SK-N-SH (cell line): ENCODE results near the gene AGAP1. TPM values are rescaled to one million over a fixed set of nuclear protein-coding genes. Genes with fewer than 3 reads are reported as not detected.

Experiments used
- CTCF ChIA-PET: fragments of 300-600, 350-600 bp; formaldehyde crosslinking; extraction: SDS; loops from one replicate; lab custom pipeline; 2021; lab: Yijun Ruan, JAX
- POLR2A ChIA-PET: fragments of 350-600 bp; sonication (Branson Sonifier 250); formaldehyde crosslinking; extraction: SDS; loops from one replicate; lab custom pipeline; 2020; ENCODE audit warnings: antibody characterized with exemption, inconsistent platforms; lab: Yijun Ruan, JAX
- DNase-seq: peaks from one replicate; pipeline ENCODE4 v3.0.0; 2012
- H2AFZ ChIP-seq: fragments of 200-600 bp; sonication (generic); 2 replicates; pipeline ENCODE4 v1.8.1; 2016; ENCODE audit warnings: antibody characterized with exemption, mild to moderate bottlenecking, low read depth
- H3F3A ChIP-seq: fragments of 200-600 bp; sonication (generic); replicated peaks from 2 replicates; pipeline ENCODE3; 2016; ENCODE audit warnings: antibody characterized with exemption, mild to moderate bottlenecking; ENCODE audit not compliant: insufficient read depth
- H3K27ac ChIP-seq, 2 experiments: fragments of 200-500 bp in 1 of 2; fragments of 200-600 bp in 1 of 2; sonication (Bioruptor generic) in 1 of 2; sonication (generic), shearing (Covaris generic) in 1 of 2; 2 replicates each; pipeline versions ENCODE4 v1.5.1 to v1.6.1; 2014 to 2016; ENCODE audit warnings: low read depth in 2 of 2, inconsistent platforms in 1 of 2, low read length in 1 of 2, mild to moderate bottlenecking in 1 of 2, mixed read lengths in 1 of 2
- H3K27me3 ChIP-seq: fragments of 200-600 bp; sonication (generic), shearing (Covaris generic); 2 replicates; pipeline ENCODE4 v1.6.1; 2016; ENCODE audit warnings: mixed run types; ENCODE audit not compliant: insufficient read depth
- H3K36me3 ChIP-seq, 2 experiments: fragments of 200-500 bp in 1 of 2; fragments of 200-600 bp in 1 of 2; sonication (Bioruptor generic) in 1 of 2; sonication (generic) in 1 of 2; replicated peaks in 1 of 2; 2 replicates each; pipeline versions ENCODE3 to v1.5.1; 2014 to 2016; ENCODE audit warnings: low read length in 1 of 2, mild to moderate bottlenecking in 1 of 2; ENCODE audit not compliant: insufficient read depth in 2 of 2, control insufficient read depth in 1 of 2
- H3K4me1 ChIP-seq, 2 experiments: fragments of 200-500 bp in 1 of 2; fragments of 200-600 bp in 1 of 2; sonication (Bioruptor generic) in 1 of 2; sonication (generic), shearing (Covaris generic) in 1 of 2; 2 replicates each; pipeline versions ENCODE4 v1.5.1 to v1.6.1; 2014 to 2016; ENCODE audit warnings: low read depth in 1 of 2, low read length in 1 of 2, mixed run types in 1 of 2; ENCODE audit not compliant: insufficient read depth in 2 of 2, control insufficient read depth in 1 of 2
- H3K4me2 ChIP-seq: fragments of 200-600 bp; sonication (generic), shearing (Covaris generic); 2 replicates; pipeline ENCODE4 v1.6.1; 2017; ENCODE audit warnings: mixed run types
- H3K4me3 ChIP-seq, 2 experiments: fragments of 200-500 bp in 1 of 2; fragments of 200-600 bp in 1 of 2; sonication (Bioruptor generic) in 1 of 2; sonication (generic), shearing (Covaris generic) in 1 of 2; 2 replicates each; pipeline versions ENCODE4 v1.5.1 to v1.8.1; 2014 to 2016; ENCODE audit warnings: low read depth in 2 of 2, inconsistent platforms in 1 of 2, low read length in 1 of 2, mild to moderate bottlenecking in 1 of 2, mixed read lengths in 1 of 2, moderate library complexity in 1 of 2
- H3K79me2 ChIP-seq: fragments of 200-600 bp; sonication (generic); 2 replicates; pipeline ENCODE4 v1.8.1; 2017; ENCODE audit warnings: mild to moderate bottlenecking; ENCODE audit not compliant: insufficient read depth
- H3K9ac ChIP-seq: fragments of 200-600 bp; sonication (generic); 2 replicates; pipeline ENCODE4 v1.6.1; 2017; ENCODE audit warnings: mixed run types
- H3K9me2 ChIP-seq: fragments of 200-600 bp; sonication (generic); 2 replicates; pipeline ENCODE4 v1.6.1; 2017; ENCODE audit warnings: mixed run types
- H3K9me3 ChIP-seq: fragments of 200-600 bp; sonication (generic); 2 replicates; pipeline ENCODE4 v1.6.1; 2017; ENCODE audit warnings: mixed run types, mild to moderate bottlenecking, moderate library complexity
- H4K20me1 ChIP-seq: fragments of 200-600 bp; sonication (generic); 2 replicates; pipeline ENCODE4 v1.6.1; 2017; ENCODE audit warnings: mild to moderate bottlenecking, mixed run types; ENCODE audit not compliant: insufficient read depth
- CHD2 ChIP-seq: fragments of 150-350 bp; IDR thresholded peaks from 2 replicates; pipeline ENCODE4 v1.6.1; 2018; ENCODE audit warnings: low read length; ENCODE audit not compliant: partially characterized antibody
- CTCF ChIP-seq: fragments of 200-600 bp; sonication (generic); IDR thresholded peaks from 2 replicates; pipeline ENCODE4 v1.6.1; 2017; ENCODE audit warnings: antibody characterized with exemption, mild to moderate bottlenecking, moderate library complexity
- FOXJ3 ChIP-seq: sonication (generic); formaldehyde crosslinking; IDR thresholded peaks from 2 replicates; pipeline ENCODE4 v1.5.1; 2020; ENCODE audit warnings: mild to moderate bottlenecking, missing genetic modification reagents
- FOXM1 ChIP-seq: IDR thresholded peaks from 2 replicates; pipeline ENCODE4 v1.4.0; 2012; ENCODE audit warnings: low read depth, mild to moderate bottlenecking
- GABPA ChIP-seq: IDR thresholded peaks from 2 replicates; pipeline ENCODE4 v1.4.0; 2012; ENCODE audit warnings: low read depth, mild to moderate bottlenecking
- JUND ChIP-seq: IDR thresholded peaks from 2 replicates; pipeline ENCODE4 v1.4.0; 2012
- MXI1 ChIP-seq: IDR thresholded peaks from 2 replicates; pipeline ENCODE4 v1.6.1; 2012; ENCODE audit warnings: mild to moderate bottlenecking, low read depth, low read length, improper control_type of control experiment
- REST ChIP-seq: IDR thresholded peaks from 2 replicates; pipeline ENCODE4 v1.6.1; 2012; ENCODE audit warnings: mild to moderate bottlenecking, low read depth, low read length, moderate library complexity
- SMC3 ChIP-seq: IDR thresholded peaks from 2 replicates; pipeline ENCODE4 v1.6.1; 2012; ENCODE audit warnings: low read depth, low read length, improper control_type of control experiment
- USF1 ChIP-seq: IDR thresholded peaks from 2 replicates; pipeline ENCODE4 v1.4.0; 2012; ENCODE audit warnings: low read depth, borderline replicate concordance
- ZBTB33 ChIP-seq: IDR thresholded peaks from 2 replicates; pipeline ENCODE4 v1.4.0; 2012; ENCODE audit warnings: low read depth, borderline replicate concordance
- WGBS: methylation state at CpG from one replicate; pipeline ENCODE4 v1.1.6; 2017; ENCODE audit warnings: low lambda C conversion rate; 5-methylcytosine and 5-hydroxymethylcytosine counted together
- polyA plus RNA-seq, 3 experiments: library from polyadenylated mRNA; depleted of rRNA; stranded (reverse); fragments of >200 nt; gene quantifications; 2 replicates each; pipeline ENCODE4 v1.2.3, GENCODE V29; 2012

The AGAP1 gene
- polyA plus RNA-seq, 1 of the 3 experiments (the other 2 are of a cell fraction): 8.8 TPM

- no peak overlapping the region for H3K9ac ChIP-seq
- no peaks in the 10 kb centered on the region for H3F3A ChIP-seq
- H3K79me2 ChIP-seq: no peaks in the 10 kb centered on the region
- CTCF ChIA-PET: interaction anchor here (1.0 to 11.6 kb wide), 6 partner anchors 9 to 1203 kb away, joined by 3 to 301 read pairs (median 14); no protein-coding TSS in a partner anchor
- H2AFZ ChIP-seq: no peak overlapping the region
- no peaks in the 10 kb centered on the region for H3K9me3 ChIP-seq
- H3K9me2 ChIP-seq: no peaks in the 10 kb centered on the region
- TF ChIP-seq CHD2 (no peak), CTCF (no peak), SMC3 (no peak), REST (no peak), ZBTB33 (no peak), USF1 (no peak), FOXJ3 (CRISPR knock-in tag) (no peak), GABPA (no peak), FOXM1 (no peak), JUND (no peak), MXI1 (no peak)
- POLR2A ChIA-PET: no interaction called here
- H3K4me3 ChIP-seq: no peak overlapping the region
- peaks cover 0 to 5% of the 10 kb centered on the region in 2 experiments; a peak in 1 of 4 replicates for H3K4me1 ChIP-seq
- 77% methylated on average over 6 of the region's 6 CpGs for WGBS
- no peaks in the 10 kb centered on the region for H4K20me1 ChIP-seq
- no peak overlapping the region for H3K27ac ChIP-seq
- H3K4me2 ChIP-seq: no peak overlapping the region
- DNase-seq: no peak
- no peaks in the 10 kb centered on the region for H3K27me3 ChIP-seq
- peaks cover 0 to 13% of the 10 kb centered on the region in 2 experiments for H3K36me3 ChIP-seq
Observed at GRCh38 chr2:235747786-235748091, 253.9 kb downstream of the AGAP1 start.
